ENCODE measurements around the gene C2CD4B.

Gene C2CD4B

DNA sequence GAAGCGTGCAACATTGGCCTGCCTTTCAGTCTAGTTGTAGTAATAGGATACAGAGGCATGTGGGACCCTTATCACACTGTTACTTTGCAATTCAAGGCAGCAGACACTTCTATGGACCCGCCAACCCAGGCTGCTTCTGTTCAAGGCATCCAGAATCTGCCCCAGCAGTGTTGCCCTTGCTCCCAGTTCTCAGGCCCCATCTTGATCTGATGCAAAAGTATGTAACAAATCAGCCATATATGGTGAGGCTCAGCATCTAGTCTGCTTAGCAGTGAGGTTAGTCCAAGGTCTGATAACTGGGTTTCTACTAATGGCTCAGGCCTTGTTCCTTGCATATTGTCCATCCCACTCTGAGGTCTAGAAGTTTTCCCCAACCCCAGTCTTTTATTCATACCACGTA is 17.9 kb downstream of the C2CD4B start:
- DNase-seq = no peak

DNA sequence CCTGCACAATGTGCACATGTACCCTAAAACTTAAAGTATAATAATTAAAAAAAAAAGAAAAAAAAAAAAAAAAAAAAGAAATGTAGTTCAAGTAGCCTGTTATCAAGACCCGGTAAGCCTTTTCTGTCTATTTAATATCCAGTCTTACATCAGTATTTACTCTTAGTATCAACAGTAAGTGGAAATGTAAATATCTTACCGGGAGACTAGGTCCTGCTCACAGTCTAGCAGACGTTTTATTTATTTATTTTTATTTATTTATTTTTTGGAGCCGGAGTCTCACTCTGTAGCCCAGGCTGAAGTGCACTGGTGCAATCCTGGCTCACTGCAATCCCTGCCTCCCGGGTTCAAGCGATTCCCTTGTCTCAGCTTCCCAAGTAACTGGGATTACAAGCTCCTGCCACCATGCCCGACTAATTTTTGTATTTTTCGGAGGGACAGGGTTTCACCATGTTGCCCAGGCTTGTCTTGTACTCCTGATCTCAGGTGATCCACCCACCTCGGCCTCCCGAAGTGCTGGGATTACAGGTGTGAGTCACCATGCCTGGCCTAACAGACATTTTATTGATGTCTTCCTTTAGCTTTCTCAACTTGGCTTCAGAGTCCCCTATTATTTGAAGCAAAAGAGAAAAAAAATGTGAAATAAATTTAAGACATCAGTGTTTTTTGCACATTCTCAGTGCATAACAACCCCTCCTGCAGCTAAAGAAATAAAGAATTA is 19.9 kb downstream of the C2CD4B start:
- no peak for DNase-seq

DNA sequence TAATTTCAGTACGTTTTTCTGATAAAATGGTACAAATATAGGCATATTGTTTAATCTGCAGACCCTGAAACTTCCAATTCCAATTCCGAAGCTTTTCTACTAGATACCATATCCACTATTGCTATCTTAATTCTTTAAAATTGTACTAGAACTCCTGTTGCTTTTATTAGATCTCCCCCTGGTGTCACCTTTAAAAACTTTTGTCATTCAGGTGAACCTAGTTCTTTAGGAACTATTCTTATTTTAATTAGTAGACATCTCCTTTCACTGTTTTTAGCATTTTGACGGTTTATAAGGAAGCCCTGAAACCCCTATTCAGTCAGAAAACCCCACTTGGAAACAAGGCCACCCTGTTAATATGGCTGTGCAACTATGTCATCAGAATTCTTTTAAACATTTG is 22.3 kb downstream of the C2CD4B start:
- no peak for DNase-seq

DNA sequence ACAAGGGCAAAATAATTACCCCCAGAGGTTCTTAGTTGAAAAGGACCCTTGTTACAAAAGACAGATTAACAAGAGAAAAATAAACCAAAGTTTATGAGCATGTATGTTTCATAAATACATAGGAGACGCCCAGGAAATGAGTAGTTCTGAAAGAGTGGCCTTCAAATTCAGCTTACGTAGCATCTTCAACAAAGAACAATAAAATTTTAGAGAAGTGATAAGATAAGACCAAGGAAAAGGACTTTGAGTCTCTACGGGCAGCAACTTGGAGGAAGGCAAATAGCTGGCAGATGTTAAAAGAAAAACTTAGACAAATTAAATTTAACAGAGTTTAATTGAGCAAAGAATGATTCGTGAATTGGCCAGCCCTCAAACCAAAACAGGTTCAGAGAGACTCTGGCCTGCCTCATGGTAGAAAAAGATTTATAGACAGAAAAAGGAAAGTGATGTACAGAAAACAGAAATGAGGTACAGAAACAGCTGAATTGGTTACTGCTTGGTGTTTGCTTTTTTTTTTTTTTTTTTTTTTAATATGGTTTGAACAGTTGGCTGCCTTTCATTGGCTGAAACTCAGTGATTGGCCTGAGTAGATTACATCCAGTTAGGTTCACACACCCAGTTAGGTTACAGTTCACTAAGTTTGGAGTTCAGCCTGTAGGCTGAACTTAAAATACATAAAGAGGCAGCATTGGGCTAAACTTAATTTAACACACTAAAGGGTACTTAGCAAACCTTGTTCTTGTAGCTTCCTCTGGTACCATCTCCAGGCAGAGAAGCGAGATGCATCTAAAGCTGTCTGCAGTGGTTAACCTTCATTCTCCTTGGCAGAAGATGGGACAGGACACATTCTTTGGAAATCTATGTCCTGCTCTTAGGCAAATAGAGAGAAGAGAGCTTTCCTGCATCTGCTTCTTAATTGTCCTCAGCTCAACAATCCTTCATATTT is 23.2 kb downstream of the C2CD4B start:
- DNase-seq = no peak

DNA sequence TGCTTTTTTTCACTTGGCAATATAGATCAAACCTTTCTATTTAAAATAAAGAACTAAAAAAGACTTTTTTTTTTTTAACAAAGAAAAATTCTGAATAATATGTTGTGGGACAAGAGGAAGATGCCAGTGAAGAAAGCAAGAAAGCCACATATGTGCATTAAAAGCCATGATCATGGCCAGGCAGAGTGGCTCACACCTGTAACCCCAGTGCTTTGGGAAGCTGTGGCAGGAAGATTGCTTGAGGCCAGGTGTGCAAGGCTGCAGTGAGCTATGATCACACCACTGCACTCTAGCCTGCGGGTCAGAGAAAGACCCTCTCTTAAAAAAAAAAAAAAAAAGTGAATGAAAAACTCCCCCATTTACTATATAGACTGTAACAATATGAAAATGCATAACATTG is 23.9 kb downstream of the C2CD4B start:
- DNase-seq = no peak

DNA sequence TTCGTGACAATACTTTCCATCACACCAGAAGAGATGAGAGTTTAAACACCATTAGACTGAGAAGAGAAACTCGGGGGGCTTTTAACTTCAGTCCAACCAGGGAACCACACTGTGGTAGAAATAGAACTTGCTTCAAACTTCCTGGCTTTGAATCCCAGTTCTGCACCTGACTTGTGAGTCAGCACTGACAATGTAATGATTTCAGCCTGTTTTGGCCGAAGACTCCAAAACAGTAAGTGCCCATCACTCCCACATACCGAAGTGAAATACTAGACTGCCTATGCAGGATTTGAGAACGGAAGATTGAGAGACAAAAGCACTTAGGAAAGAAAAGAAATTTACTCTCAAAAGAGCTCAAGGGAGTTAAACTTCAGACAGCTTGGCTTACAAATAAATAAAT is 27.0 kb downstream of the C2CD4B start:
- DNase-seq = no peak

DNA sequence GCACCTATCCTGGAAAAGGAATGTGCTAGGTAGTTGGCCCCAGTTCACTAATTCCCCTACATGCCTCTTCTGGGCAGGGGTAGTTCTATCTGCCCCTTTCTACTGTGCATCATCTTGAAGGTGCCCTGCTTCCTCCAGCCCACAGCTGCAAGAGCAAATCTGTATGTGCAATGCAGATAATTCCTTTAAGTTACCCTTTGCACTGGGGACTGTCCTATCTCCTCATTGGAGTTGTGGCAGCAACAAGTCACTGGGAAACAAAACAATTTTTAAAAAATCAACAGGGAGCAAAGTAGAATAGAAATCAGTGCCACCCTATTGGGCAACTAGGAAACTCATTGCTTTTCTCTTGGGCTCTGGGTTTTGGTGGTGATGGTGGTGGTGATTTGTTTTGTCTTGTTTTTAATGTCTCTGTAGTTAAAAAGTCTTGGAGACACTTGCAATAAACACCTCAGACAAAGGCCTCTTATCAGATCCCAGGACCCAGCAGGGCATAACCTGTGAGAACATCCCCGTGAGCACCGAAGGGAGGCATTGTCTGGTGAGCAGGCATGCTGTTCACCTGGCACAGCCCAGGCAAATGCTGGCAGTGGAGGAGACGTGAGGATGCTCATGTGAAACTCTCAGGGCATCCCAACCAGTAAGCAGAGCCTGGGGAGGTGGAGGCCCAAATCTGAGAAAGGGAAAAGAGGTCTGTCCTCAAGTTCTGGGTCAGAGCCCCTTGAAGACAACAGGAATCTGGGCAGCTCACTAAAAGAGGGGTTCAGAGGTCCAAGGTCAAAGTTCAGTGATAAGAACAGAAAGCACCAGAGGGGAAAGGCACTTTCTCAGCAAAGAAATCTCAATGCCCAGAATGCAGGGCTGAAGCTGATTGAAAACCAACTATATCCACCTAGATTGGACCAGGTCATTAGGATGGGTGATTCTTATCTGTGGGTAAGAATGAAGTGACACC is 27.9 kb downstream of the C2CD4B start:
- no peak for DNase-seq

DNA sequence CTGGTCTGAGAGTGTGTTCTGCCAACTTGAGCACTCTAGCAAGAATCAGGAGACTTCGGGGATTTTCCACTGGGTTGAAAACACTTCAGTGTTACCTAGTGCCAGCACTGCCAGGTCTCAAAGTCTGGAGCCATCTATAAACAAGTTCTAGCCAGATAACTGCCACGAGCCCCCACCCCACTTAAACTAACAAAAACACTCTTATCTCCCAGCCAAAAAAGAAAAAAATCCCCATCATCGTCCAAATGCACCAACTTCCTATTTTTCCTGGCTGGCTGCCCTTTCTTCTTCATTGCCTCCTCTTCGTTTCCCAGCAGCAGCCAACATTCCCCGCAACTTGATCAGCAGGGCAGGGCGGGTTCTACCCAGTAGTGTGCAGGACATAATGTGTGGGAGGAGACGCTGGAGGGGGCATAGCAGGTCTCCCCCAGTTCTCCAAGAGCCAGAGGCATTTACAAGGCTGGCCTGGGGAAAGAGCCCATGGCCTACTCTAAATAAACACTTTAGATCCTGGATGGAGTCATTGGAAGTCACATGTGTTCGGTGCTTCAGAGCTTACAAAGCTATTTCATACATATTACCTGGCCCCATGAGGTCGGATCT is 29.5 kb downstream of the C2CD4B start:
- no peak for DNase-seq

DNA sequence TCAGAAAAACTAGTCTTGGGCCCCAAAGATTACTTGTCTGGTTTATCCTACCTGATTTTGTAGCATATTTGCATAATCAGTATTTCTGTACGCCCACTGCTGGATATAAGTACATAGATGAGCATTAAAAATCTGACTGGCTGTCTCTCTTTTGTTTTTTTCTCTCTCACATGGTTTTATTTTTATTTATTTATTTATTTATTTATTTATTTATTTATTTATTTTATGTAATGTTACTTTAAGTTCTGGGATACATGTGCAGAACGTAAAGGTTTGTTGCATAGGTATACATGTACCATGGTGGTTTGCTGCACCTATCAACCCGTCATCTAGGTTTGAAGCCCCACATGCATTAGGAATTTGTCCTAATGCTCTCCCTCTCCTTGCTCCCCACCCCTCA is 31.9 kb downstream of the C2CD4B start:
- no peak for DNase-seq

DNA sequence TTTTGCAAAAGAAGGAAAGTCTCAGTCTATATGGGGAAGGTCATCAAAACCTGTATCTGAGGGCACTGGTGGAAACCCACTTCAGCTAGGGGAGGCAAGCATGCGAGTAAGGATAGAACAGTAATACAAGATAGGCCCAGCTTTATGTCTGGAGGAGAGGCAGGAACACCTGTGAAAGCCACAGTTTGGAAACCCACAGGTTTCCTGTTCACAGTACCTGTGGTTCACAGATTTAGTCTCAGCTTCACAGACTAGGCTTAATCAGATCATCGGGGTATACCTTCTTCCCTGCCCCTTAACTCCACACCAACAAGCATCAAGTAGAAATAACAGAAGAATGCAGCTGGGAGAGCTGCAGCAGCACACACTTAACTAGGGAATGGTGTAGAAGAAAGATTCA is 36.2 kb downstream of the C2CD4B start:
- peak; percentile 17 for DNase-seq

DNA sequence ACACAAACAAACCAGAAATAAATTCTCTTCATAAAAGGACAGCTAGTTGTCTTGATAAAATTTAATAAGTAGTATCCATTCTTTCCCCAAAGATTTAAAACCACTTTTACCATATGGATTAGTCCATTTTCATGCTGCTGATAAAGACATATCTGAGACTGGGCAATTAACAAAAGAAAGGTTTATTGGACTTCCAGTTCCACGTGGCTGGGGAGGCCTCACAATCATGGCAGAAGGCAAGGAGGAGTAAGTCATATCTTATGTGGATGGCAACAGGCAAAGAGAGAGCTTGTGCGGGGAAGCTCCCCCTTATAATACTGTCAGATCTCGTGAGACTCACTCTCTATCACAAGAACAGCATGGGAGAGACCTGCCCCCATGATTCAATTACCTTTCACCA is 38.7 kb downstream of the C2CD4B start:
- DNase-seq = no peak

DNA sequence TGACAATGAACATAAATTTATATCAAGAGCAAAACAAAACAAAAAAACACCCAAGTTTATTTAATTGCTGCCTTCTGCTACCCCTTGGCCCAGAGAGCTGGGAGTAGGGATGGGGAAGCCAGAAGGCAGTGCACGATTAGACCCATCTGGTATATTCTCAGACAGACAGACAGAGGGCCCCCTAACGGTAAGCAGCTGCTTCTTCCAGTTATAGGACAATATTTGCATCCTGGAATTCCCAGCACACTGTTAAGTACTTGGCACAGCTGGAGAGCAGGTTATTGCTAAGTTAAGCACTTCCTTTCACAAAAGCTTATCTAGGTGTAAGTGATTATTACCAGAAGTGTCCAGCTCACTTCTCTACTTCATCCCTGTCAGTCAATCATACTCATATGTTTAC is 39.3 kb downstream of the C2CD4B start:
- no peak for DNase-seq

DNA sequence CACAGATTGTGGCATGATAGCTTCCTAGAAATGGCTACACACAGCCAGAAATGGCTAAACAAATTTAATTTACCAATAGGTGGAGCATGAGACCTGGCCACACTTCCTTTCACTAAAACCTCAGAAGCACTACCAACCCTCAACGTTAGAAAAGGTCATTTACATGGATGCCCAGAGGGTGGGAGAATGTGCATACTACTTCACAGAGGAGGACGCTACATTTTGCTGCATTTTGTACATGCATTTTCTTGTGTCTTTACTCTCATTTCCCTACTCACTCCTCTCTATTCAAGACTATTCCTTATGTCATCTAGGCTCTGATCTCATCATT is 40.1 kb downstream of the C2CD4B start:
- DNase-seq = no peak

DNA sequence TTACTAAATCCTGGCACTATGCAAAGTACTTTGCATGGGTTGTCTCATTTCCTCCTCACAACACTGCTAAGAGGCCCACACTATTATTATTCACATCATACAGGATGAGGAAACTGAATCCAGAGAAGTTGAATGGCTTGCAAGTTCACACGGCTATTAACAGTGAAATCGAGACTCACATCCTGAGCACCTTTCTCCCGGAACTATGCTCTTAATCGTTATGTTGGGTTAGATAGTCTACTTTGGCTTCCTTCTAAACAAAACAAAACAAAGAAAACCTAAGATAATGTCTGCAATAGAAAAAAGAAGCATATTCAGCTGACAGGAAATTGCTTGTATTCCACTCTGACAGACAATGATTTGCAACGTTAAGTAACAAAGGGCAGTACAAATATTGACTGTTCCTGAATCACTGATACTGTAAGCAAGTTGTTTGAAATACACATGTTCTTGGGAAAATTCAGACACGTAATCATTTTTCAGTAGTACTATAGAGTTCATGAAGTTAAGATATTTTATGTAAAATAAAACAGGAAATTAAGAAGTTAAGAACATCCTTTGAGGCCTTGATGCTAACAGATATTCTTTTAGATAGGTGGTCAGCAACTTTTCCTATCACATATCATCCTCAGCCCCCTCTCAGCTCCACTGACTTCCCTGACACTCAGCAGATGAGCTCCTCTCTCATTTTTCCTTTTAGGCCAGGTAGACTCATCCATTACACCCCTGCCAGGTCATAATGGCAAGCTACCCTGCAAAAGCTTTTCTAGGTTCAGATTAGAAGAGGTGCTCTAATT is 40.7 kb downstream of the C2CD4B start:
- peak; percentile 16 for DNase-seq

DNA sequence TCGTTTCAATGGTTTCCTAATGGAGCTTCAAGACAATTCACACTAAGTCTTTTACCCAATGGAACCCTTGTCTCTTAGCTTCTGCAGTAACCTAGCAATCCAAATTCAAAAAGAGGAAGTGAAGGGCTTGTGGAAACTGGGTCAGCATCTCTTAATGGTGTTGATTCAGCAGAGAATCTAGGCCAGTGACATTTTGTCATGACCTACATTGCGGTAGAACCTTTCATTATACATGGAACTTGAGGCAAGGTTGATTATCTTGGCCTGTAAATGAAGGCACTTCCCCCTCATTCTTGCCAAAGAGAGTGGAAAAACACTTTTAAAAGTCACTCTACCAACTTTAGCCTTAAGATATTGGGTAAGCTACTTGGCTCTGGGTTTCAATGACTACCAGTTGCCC is 42.8 kb downstream of the C2CD4B start:
- peak; percentile 60 for DNase-seq

DNA sequence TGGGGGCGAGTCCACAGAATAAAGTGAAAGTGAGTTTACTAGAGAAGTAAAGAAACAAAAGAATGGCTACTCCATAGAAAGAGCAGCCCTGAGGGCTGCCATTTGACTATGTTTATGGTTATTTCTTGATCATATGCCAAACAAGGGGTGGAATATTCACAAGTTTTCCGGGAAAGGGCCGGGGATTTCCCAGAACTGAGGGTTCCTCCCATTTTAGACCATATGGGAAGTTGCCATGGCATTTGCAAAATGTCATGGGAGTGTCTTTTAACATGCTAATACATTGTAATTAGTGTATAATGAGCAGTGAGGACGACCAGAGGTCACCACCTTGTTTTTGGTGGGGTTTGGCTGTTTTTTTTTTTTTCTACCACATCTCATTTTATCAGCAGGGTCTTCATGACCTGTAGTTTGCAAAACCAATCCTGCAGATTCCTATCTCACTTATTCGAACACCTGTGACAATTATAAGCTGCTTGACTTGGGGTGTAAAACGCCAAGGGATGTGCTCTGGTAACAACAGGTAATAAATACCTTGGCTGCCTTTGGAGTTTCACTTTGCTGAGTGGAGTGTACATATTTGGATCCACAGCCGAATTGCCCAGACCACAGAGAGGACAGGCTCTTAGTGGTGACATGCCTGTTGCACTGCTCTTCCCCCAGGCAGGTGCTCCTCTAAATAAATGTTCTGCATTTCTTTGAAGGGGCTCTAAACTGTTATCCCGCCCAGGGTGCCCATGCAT is 43.6 kb downstream of the C2CD4B start:
- DNase-seq = no peak

DNA sequence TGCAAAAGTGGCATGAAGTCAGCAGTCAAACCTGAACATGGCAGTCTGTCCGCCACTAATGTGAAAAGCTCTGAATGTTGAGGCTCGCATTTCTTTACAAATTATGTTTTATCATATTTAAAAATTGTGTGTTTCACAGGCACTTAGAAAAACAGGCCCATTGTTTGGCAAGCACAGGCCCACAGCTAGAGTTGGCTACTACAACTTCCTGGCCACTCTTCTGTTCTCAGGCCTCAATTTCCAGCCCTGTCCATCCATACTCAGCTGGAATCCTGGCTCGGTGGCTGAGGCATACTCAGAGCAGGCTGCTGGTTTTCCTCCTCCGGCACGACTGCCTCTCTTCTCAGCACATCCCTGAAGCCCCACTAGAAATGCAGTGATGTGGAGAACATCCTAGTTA is 44.3 kb downstream of the C2CD4B start:
- no peak for DNase-seq

DNA sequence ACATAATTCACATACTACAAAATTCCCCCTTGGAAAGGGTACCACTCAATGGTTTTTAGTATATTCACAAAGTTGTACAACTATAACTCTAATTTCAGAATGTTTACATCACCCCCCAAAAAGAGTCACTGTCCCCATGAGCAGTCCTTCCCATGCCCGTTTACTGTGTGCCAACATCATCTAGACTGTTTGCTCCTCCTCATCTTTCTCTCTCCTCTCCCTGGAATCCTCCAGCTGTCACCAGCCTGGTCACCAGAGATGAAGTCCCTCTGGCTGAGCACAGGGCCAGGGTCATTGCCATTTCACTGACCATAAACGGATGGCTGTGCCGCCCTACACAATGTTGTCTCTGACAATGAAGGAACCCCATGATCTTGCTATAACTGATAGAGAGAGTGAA is 45.2 kb downstream of the C2CD4B start:
- no peak for DNase-seq

DNA sequence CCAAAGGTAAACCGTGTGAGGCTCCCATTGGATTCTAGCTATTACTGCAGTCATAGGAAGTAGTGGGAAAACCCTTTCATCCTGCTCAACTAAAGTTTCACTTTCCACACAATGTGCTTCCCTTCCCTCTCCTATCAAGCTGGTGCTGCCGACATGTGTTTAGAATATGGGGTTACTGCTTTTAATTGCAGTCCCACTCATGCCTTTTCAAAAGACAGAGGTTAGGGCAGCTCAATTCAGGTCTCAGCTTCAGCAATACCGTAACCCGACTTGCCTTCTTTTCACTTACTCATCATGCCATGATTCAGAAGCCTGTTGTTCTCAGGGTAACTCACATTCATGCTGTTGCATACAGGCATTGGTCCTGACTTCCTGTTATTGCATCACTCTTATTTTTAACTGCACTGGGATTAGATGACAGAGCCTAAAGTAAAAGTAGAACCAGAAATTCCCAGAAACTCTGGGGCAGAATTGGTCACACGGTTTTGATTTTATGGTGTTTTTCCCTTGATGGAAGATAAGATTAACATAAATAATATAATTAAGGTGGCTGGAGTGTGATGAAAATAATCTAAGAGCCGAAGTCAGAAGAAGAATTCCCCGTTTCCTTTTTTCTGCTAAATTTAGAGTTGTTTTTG is 45.7 kb downstream of the C2CD4B start:
- DNase-seq = peak; percentile 65

DNA sequence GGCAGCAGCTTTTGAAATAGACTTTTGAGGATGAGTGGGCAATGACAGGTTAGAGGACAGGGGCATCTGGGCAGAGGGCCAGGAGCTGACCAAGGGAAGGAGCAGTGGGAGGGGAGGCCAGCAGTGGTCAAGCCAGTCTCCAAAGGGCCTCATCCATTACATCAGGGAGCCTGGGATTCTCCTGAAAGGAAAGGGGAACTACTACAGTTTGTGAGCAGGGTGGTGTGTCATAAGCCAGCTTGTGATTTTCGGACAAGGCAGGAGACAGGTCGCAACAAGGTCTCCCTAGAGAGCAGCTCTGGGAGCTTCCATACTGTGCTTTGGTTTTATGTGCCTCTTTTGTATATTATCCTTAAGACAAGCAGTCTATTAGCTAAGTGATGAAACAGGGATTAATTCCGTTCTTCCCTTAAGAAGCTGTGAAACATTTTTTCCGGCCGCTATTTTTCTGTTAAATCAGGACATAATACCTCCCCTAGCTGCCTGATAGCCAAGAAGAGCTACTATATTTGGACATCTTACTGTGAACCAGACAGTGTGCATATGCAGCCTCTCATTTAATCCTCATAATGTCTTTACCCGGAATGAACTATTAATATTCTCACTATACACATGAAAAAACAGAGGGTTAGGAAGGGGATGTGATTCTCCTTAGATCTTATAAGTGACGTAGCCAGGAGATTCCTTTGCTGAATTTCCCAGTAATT is 46.4 kb downstream of the C2CD4B start:
- DNase-seq = no peak
